CD4-positive, alpha-beta T cell treated with Interleukin-21 for 1 hour (primary cell): ENCODE measurements around the gene ENPP1.

ENCODE experiments used
- DNase-seq: peaks from one replicate; pipeline ENCODE4 v3.0.0-alpha.2; 2020

ENPP1 gene

DNA sequence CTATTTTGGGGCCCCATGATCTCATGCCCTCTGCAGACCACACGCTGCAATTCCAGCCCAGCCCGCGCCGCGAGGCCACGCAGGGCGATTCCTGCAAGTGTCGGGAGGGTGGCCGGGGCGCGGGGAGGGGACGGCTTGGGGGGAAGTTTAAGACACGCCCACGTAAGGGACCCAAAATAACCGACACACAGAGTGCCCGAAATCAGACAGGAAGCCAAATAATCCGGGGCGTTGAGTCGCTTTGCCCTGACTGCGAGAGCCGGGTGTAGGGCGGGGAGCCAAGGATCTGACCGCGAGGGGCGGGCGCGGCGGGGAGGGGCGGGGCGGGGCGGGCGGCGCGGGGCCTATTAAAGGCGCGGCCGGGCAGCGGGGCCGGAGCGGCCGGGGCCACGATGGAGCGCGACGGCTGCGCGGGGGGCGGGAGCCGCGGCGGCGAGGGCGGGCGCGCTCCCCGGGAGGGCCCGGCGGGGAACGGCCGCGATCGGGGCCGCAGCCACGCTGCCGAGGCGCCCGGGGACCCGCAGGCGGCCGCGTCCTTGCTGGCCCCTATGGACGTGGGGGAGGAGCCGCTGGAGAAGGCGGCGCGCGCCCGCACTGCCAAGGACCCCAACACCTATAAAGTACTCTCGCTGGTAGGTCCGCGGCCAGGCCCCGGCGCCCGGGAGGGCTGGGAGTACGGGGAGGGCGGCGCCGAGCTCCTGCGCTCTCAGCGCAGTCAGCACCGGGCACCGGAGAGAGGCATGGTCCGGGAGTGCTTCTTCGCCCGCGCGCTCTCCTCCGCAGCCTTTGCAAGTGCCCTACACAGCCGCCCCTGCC, at the start of gene ENPP1:
Gene ENPP1 (plus strand): TSS at position 377 of the 816 bp plus-strand sequence. CDS start 16 bp downstream, at position 393.
- peak; percentile 61 for DNase-seq

DNA sequence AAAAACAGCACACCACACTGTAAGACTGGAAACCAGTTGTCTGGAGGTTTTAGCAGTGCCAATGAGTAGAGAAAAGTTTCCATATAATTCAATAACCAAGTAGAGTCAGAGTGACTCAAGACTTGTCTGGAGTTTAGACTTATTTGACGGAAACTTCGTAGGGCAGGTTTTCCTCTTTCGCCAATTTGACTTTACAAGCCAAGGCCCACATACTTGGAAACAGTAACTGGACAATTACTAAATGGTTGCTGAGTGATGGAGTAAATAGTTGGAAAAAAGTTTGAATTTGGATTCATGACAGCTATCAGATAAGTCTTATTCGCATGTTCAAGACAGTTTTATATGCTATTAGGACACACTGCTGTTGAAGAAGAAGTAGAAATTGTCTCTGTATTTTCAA, 48.9 kb upstream of the ENPP1 start:
- DNase-seq = no peak

DNA sequence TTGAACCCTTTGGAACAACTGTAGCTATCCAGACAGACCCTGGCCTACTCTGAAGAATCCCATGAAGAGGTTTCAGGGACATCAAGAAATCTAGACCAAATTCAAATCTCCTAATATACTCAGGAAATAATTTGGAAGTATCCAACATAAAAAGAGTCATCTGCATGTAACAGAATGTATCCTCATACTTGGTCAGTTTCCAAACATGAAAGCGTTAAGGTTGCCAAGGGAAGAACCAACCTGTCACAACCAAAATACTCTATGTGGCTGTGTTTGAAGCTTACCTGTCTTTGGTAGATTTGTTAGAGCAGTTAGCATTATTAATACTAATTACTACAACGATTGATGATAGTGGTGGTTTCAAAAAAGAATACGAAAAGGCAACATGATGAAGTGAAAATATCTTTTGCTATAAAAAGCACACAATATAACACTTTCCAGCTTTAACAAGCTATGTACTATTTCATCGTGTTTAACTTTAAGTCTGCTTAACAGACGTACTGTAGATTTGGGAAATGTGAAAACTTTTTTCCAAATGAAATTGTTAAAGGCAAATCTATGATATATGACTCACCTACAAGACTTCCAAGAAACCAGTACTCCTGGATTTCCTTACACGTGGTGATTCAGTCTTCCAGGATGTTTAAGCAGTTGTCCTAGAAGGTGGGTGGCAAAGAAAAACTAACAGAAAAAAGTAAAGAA, 46.6 kb upstream of the ENPP1 start:
- DNase-seq = no peak

DNA sequence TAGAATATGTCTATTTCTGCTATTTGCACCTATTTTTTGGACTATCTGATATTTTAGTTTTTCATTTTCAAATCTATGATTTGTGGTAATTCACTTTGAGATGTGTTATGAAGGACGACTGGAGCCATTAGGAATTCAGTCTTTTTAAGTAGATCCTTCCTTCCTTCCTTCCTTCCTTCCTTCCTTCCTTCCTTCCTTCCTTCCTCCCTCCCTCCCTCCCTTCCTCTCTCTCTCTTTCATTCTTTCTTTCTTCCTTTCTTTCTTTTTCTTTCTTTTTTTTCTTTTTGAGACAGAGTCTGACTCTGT, 46.1 kb upstream of the ENPP1 start:
- DNase-seq = no peak

DNA sequence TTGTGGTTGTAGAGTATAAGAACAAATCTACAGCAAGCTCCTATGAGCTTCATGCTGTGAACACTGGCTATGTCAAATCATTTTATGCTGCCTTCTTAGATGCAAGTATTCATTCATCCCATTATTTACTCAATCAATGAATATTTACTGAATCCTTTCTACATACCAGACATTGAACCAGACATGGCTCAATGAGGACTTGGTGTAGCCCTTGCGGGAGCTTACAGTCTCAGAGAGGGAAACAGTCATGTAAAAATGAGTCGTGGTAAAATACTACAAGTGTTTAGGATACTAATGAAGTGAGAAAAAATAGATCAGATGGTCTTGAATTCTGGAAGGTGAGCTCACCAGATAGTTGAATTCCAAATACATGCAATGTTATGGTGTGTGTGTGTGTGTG, 44.8 kb upstream of the ENPP1 start:
- no peak for DNase-seq

DNA sequence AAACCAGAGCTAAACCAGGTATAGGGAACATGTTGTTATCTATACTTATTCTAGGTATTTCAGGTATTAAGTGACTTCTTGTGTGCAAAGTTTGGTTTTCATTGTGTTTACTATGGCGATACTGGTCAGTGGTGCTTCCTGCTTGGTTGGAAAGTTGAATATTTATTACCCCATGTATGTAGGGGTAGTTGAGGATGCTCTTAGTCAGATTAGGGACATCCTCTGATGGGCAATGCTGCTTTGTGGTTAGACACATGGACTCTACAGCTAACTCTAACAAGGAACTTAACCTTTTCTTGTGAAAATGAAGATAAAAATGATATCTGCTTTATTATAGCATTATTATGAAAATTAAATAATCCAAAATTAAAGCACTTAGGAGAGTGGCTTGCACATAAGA, 44.1 kb upstream of the ENPP1 start:
- no peak for DNase-seq

DNA sequence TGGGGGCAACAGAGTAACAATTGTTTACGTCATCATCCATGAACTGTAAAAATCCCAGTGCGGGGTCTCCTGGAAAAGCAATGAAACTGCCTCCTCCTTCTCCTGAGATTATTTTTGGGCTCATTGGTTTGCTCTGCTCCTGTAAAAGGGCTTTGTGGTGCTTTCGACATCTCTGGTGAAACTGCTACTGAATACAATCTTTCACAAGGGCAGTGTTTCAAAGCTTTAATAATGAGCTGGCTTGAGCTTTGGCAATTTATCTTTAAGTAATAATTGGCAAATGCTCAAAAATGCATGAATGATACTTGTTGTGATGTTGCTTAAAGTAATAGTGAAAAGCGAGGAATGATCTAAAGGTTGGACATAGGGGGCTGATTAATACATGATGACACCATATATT, 43.5 kb upstream of the ENPP1 start:
- DNase-seq = no peak

DNA sequence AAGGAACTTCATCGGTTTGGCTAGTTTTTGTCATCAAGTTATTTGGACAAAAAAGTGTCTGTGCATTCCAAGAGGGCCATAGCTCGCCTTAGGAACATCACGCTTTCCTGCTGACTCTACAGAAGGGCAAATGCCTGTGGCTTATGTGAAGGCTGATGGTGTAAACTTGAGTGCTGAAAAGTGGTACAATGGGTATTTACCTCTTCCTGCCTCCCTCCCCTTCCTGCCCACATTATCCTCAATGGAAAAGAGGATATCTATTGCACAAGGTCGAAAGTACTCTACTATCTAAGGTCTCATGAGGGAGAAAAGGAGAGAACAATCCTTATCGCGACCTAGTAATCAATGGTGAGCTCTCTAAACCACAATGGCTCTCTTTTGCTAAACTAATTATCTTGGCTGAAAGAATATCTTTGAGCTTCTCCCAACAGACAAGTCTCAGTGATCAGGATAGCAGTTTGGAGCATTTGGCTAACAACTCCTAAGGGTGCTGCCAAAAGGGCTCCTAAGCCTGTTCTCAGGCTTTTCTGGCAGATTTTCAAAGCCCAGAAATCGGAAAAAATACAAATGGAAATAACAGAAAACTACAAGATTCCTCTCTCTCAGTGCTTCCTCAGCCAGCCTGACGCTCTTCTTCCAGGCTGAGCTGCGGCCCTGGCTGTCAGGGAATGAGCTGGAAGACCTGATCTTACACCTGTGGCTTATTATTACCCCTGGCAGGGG, 42.6 kb upstream of the ENPP1 start:
- no peak for DNase-seq

DNA sequence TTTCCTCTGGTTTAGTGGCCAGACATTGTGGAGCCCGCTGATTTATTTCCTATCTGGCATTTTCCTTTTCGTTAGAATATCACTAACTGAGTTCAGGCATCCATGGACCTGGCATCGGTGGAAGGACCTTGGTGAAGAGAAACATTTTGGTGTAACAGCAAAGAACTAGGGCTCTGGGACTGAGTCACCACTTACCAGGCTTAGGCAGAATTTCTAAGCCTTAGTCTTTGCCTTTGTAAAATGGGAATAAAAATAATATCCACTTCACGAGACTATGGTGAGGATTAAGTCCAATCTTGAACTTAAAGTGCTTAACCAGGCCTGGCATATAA, 42.0 kb upstream of the ENPP1 start:
- DNase-seq = no peak

DNA sequence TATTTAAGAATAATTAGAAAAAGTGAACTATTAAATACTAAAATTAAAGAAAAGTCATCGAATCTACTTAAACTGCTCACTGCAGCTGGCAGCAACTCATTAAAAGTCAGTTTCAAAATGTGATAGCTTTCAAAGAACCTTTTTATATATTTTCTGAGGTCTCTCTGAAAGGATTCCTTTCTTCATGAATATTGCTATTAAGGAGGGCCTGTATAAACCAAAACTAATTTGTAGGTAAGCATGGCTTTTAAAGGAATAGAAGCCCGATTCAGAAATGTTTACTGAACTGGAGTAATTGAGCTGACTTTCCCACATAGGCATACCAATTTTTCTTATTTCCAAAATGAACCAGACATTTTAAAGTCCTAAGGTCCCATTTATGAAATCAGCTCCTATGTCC, 41.2 kb upstream of the ENPP1 start:
- DNase-seq = no peak

DNA sequence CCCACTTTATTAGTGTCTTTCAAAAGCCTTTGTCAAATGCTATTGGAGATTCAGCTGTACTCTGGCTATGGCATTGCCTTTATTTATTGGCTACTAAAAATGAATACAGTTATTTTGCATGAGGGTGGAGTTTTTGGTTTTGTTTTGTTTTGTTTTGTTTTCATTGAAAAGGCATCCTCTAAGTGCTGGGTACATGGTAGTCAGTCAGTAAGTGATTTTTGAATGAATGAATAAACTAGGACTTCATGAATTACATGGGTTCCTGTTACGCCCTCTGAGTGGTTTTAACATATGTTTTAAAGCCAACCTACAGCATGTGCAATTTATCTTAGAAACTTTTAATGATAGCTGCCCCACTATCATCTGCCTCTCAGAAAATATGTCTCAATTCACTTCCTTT, 38.9 kb upstream of the ENPP1 start:
- DNase-seq = no peak

DNA sequence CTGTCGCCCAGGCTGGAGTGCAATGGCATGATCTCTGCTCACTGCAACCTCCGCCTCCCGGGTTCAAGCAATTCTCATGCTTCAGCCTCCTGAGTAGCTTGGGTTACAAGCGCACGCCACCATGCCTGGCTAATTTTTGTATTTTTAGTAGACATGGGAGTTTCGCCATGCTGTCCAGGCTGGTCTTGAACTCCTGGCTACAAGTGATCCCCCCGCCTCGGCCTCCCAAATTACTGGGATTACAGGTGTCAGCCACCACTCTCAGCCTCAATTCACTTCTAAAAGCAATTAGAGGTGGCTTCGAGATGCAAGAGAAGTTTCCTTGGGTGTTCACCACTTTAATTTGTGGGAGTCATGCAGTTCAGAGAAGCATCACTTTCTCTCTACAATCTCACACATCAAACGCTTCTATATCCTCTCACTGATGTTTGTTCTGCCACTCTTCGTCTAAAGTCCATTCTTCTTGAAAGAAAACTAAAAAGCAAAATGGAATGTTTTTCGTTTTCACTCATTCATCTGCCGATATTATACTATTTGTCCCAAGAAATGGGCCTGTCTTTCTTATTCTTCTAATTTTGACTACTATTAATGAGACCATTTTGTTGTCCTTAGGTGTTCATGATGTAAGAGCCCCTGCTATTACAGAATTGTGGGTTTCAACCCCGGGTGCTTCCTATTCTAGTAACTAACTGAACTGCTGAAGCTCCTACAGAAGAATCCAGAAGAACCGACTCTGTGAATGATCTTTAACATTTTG, 38.3 kb upstream of the ENPP1 start:
- DNase-seq = no peak

DNA sequence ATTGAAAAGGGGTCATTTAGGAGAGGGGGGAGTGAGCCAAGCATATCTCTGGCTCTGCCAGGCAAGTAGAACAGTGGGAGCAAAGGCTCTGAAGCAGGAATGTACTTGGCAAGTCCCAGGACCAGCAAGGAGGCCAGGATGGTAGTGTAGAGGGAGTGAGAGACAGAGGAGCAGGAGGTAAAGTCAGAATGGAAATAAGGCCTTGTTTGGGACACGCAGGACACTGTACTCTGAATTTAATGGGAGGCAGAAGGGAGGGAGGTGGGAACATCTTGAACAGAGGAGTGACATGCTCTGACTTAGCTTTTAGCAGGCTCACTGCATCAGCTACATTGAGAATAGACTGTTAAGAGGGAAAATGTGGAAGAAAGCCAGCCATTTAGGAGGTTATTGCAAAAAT, 37.0 kb upstream of the ENPP1 start:
- DNase-seq = no peak

DNA sequence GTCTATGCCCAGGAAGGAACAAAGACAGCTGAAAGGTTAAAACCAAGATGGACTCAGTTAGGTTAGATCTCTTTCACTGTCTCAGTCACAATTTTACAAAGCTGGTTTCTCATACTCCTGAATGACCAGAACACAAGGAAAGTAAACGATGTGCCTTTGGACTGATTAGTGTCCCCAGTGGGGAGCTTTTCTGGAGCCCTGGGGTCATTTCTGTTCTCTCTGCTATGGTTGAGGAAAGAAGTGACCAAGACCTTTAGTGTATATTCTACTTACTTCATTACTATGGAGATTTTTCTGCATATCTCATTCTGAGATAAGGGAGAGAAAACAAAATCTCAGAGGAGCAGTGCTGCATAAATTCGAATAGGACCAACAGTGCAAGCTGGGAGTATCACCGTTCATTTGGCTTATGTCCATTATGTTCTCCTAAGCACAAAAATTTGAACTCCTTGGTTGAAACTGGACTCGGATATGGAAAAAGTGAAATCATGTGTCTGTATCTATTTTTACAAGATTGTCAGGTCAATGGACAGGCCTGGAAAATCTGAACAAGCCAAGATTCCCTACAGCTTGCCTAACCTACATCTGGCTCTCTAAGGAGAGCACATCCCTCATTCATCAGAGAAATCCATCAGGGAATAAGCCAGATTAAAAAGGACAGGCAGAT, 34.4 kb upstream of the ENPP1 start:
- DNase-seq = no peak

DNA sequence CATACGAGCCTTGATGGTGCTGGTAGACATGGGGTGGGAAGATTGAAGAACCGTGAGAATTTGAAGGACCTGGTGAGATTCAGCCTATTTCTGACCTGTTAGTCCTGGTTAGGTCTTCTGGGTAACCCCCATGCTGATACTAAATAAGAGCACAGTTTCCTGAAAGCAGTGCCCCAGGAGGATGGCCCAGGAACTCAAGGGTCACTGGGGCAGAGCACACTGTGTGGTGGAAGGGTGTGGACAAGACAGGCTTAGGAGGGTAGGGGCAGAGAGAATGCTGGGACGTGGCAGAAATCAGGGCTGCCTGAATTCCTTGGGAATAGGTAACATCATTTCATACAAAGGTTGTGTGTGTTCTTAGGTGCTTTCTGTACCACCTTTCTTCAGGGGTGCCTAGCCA, 31.9 kb upstream of the ENPP1 start:
- DNase-seq = no peak

DNA sequence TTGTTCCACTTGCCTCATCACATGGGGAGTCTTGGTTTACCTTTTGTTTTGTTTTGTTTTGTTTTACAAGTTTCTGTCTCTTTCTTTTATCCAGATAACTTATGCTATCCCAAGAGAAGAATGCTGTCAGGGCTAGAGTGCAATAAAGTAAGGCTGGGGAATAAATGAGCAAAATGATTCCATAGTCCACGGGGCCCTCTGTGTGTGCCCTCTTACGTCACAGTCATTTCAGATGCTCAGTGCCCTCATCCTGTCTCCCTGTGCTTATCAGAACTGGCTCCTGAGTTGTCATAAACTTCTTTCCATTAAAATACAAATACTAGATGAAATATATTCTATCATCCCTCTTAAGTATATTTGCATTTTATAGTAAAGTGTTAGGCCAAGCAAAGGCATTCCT, 30.8 kb upstream of the ENPP1 start:
- DNase-seq = no peak

DNA sequence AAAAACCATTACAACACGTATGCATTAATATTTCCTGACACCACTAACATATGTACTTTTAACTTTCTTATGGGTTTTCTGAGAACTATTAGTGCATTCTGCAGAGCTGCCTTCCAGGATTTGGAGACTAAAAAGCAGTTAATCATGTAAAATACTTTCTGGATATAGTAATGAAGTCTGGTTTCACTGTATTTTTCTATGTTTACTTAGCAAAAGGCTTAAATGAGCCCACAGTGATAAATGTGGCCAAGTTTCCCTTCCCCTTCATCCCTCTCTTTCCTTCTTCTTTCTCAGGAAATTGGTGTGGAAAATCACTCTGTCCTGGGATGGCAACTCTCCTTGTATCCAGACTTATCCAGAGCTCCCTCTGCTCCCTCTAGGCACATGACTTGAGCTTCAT, 29.7 kb upstream of the ENPP1 start:
- no peak for DNase-seq

DNA sequence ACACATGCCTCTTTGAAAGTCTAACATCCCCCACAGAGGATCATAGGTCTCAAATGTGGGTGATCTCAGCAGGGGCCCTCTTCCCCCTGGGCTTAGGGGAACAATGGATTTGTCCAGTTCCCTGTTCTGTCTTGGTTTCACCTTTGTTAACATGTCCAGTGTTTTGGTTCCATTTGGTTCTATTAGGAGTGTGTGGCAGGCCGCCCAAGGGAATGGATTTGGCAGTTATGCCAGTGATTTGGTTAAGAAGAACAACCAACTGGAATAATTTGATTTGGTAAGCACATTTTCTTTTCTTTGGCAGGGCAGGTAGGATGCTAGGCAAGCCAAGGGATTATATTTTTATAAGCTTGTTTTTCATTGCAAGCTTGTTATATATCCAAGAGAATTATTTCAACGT, 28.5 kb upstream of the ENPP1 start:
- DNase-seq = no peak

DNA sequence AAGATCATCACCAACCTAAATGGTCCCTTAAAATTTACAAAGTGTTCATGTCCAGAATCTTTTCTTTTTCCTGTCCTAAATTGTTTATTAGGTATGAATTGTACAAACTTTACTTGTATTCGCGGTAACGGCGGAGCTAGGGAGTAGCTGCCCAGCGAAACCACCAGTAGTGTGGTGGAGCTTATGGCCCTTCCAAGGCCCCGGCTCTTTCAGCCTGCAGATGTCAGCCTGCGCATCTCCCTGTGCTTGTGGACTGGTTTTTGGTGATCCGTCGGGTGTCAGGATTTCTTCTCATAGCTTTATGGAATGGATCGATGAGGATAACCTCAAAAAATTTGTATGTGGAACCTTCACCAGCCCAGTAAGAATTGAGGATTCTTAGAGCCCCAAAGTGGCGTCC, 27.2 kb upstream of the ENPP1 start:
- no peak for DNase-seq

DNA sequence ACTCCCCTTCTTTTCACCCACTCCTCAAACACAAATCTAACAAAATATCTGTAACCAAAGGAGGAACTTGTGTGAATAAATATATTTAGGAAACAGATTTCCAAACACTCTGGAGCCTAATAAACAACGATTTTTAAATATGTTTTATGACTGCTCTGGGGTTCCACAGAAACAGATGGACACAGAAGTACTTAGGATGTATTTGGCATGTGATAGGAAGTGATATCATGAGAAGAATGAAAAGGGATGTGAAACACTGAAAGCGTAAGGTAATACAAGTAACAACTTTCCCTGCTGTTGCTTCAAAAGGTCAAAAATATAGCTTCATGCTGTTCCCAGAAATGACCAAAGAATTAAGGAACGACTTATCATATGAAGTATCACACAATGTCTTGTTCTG, 26.1 kb upstream of the ENPP1 start:
- DNase-seq = no peak

DNA sequence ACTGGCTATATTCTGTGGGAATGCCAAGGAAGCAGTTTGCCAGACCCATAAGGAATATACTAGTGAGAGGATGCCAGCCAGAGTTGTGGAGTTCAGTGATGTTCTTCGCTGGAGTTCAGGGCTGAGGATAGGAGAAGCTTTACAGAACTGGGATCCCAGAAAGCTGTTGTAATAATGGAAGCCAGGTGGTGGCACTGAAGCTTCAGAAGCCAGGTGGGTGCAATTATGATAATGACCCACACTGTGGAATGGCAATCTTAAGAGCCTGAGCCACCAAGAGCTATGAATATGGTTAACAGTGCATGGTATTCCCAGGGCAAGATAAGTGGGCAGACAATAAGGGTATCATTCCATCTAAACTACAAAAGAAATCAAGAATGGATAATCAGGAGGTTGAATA, 25.1 kb upstream of the ENPP1 start:
- DNase-seq = no peak

DNA sequence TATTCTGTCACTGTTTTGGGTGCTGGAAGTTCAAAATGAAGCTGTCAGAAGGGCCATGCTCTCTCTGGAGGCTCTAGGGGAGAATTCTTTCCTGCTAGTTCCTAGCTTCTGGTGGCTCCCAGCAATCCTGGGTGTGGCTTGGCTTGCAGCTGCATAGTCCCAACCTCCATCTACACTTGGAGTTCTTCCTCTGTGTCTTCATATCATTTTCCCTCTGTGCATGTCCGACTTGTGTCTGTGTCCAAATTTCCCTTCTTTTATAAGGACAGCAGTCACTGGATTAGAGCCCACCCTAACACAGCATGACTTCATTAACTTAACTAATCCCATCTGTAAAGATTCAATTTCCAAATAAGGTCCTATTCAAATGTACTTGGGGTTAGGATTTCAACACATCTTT, 23.3 kb upstream of the ENPP1 start:
- DNase-seq = no peak

DNA sequence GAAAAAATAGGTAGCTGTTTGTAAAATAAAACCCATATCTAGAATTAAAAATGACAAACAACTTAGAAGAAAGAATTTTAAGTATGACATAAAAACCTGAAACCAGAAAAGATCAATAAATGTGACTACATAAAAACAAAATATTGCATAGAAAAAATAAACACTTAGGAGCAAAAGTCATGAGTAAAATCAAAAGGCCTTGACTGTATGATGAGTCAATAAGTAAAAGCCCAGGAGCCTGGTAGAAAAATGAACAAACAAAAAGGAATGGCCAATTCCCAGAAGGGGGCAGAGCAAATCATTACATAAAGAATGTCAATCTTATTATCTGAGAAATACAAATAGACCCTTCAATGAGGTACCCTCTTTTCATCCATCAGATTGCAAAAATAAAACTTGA, 20.7 kb upstream of the ENPP1 start:
- no peak for DNase-seq
